ENCODE data around the gene EPS15. TPM values are rescaled to one million over a fixed set of nuclear protein-coding genes. Genes with fewer than 3 reads are reported as not detected.

The EPS15 gene
- total and polyA plus RNA-seq, 7 donors, result 9.8 to 71.9 (median 46.1) TPM

GRCh38 chr1:51432146-51432545, 86.9 kb downstream of the EPS15 start:
- TF ChIP-seq CTCF (IDR thresholded peaks at IDR 0.05), result no peak
- intact Hi-C loops (cut with DNase I), result no loop called here
- DNase-seq (no peak), ATAC-seq (no peak)
- Histone ChIP-seq H3K4me1 (no peaks in the 10 kb centered on the region), H3K4me3 (no peak overlapping the region), H3K27ac (no peak overlapping the region), H3K9me3 (no peaks in the 10 kb centered on the region), H3K27me3 (ENCODE audit: insufficient read depth in 3 of 3, low read length in 2 of 3) (no peaks in the 10 kb centered on the region), H3K36me3 (ENCODE audit: insufficient read depth in 1 of 2, low read depth in 1 of 2) (peaks cover 0 to 90% of the 10 kb centered on the region in 2 donors)

GRCh38 chr1:51427438-51427837, 91.6 kb downstream of the EPS15 start:
- no peak for TF ChIP-seq CTCF (IDR thresholded peaks at IDR 0.05)
- Histone ChIP-seq H3K36me3 (ENCODE audit: insufficient read depth in 1 of 2, low read depth in 1 of 2) (peaks cover 0 to 65% of the 10 kb centered on the region in 2 donors), H3K9me3 (no peaks in the 10 kb centered on the region), H3K27ac (no peak overlapping the region), H3K4me3 (no peak overlapping the region), H3K4me1 (peaks cover 5% of the 10 kb centered on the region), H3K27me3 (ENCODE audit: insufficient read depth in 3 of 3, low read length in 2 of 3) (no peaks in the 10 kb centered on the region)
- DNase-seq (no peak), ATAC-seq (no peak)
- 97 to 100% (median 99%) methylated on average over 1 of the region's 1 CpG for WGBS, 3 donors
- intact Hi-C loops (cut with DNase I), result loop anchor here in 1 of 2 donors (10.0 kb wide), 1 partner anchor 247 kb away; no protein-coding TSS in a partner anchor

GRCh38 chr1:51425955-51426354, 93.1 kb downstream of the EPS15 start:
- peaks cover 5% of the 10 kb centered on the region for H3K4me1 ChIP-seq
- ATAC-seq, result no peak
- intact Hi-C loops (cut with DNase I), result loop anchor here in 1 of 2 donors (10.0 kb wide), 1 partner anchor 249 kb away; no protein-coding TSS in a partner anchor

GRCh38 chr1:51425273-51425672, 93.8 kb downstream of the EPS15 start:
- ATAC-seq (no peak), DNase-seq (no peak)
- H3K27ac ChIP-seq, result no peak overlapping the region
- no peaks in the 10 kb centered on the region for H3K27me3 ChIP-seq (ENCODE audit: insufficient read depth in 3 of 3, low read length in 2 of 3)
- H3K4me3 ChIP-seq, result no peak overlapping the region
- H3K4me1 ChIP-seq, result peaks cover 5% of the 10 kb centered on the region
- WGBS, 3 donors, result 97 to 100% (median 100%) methylated on average over 1 of the region's 1 CpG
- H3K9me3 ChIP-seq, result no peaks in the 10 kb centered on the region
- H3K36me3 ChIP-seq (ENCODE audit: insufficient read depth in 1 of 2, low read depth in 1 of 2), result peaks cover 0 to 65% of the 10 kb centered on the region in 2 donors
- intact Hi-C loops (cut with DNase I), result loop anchor here in 1 of 2 donors (10.0 kb wide), 1 partner anchor 250 kb away; no protein-coding TSS in a partner anchor
- TF ChIP-seq CTCF (IDR thresholded peaks at IDR 0.05), result no peak

More at GRCh38 chr1:51425955-51426354, 93.1 kb downstream of the EPS15 start:
- Histone ChIP-seq H3K4me3 (no peak overlapping the region), H3K36me3 (ENCODE audit: insufficient read depth in 1 of 2, low read depth in 1 of 2) (peaks cover 0 to 64% of the 10 kb centered on the region in 2 donors), H3K27ac (no peak overlapping the region), H3K9me3 (no peaks in the 10 kb centered on the region), H3K27me3 (ENCODE audit: insufficient read depth in 3 of 3, low read length in 2 of 3) (no peaks in the 10 kb centered on the region)
- no peak for DNase-seq
- WGBS, 3 donors, result 89 to 95% (median 90%) methylated on average over 3 of the region's 3 CpGs
- no peak for TF ChIP-seq CTCF (IDR thresholded peaks at IDR 0.05)

Measured in psoas muscle (tissue), 8 donors.